Measurements from ENCODE around the gene EPB41L1.

EPB41L1 gene

GRCh38 chr20:36266189-36266588 is 111.6 kb downstream of the EPB41L1 start:
- no peak for DNase-seq

- DNase-seq: no peak
Observed at GRCh38 chr20:36267605-36268381, 113.3 kb downstream of the EPB41L1 start.

- no peak for DNase-seq
Observed at GRCh38 chr20:36268440-36269342, 114.2 kb downstream of the EPB41L1 start.

GRCh38 chr20:36269507-36269906 is 115.0 kb downstream of the EPB41L1 start:
- DNase-seq: no peak

GRCh38 chr20:36270744-36271638 is 116.5 kb downstream of the EPB41L1 start:
- DNase-seq: no peak

- no peak for DNase-seq
Observed at GRCh38 chr20:36271639-36272546, 117.4 kb downstream of the EPB41L1 start.

- DNase-seq: no peak
Observed at GRCh38 chr20:36272547-36273220, 118.1 kb downstream of the EPB41L1 start.

GRCh38 chr20:36273414-36274180 is 119.1 kb downstream of the EPB41L1 start:
- no peak for DNase-seq

- no peak for DNase-seq
Observed at GRCh38 chr20:36274181-36274841, 119.8 kb downstream of the EPB41L1 start.

- no peak for DNase-seq
Observed at GRCh38 chr20:36275011-36275410, 120.5 kb downstream of the EPB41L1 start.

- no peak for DNase-seq
Observed at GRCh38 chr20:36275441-36276189, 121.1 kb downstream of the EPB41L1 start.

GRCh38 chr20:36277546-36277945 is 123.0 kb downstream of the EPB41L1 start:
- no peak for DNase-seq

- DNase-seq: no peak
Observed at GRCh38 chr20:36279362-36279761, 124.8 kb downstream of the EPB41L1 start.

- DNase-seq: no peak
Observed at GRCh38 chr20:36279776-36280175, 125.2 kb downstream of the EPB41L1 start.

- DNase-seq: no peak
Observed at GRCh38 chr20:36281785-36282380, 127.3 kb downstream of the EPB41L1 start.
